HEK293 (cell line): ENCODE data around the gene ANKRD31.

Experiments
- CTCF ChIA-PET: fragments of 350-600 bp; formaldehyde crosslinking; extraction: SDS; loops from one replicate; lab custom pipeline; 2021; ENCODE audit warnings: antibody characterized with exemption; lab: Yijun Ruan, JAX
- POLR2A ChIA-PET: fragments of 300-600 bp; formaldehyde crosslinking; extraction: SDS; loops from one replicate; lab custom pipeline; 2020; ENCODE audit warnings: antibody characterized with exemption, inconsistent platforms; lab: Yijun Ruan, JAX
- H3K27ac ChIP-seq: fragments of 200-500 bp; sonication (Bioruptor generic); 2 replicates; pipeline ENCODE4 v1.5.1; 2014; ENCODE audit warnings: low read depth, low read length, control low read depth, inconsistent platforms; ENCODE audit errors: extremely low read depth
- H3K36me3 ChIP-seq, 2 experiments: fragments of 200-500 bp in 1 of 2; sonication (Bioruptor generic) in 1 of 2; 1 replicate in 1 of 2; 2 replicates in 1 of 2; pipeline ENCODE4 v1.5.1; 2014 to 2017; ENCODE audit warnings: inconsistent platforms in 2 of 2, low read length in 2 of 2; ENCODE audit not compliant: control insufficient read depth in 2 of 2, insufficient read depth in 1 of 2
- H3K4me1 ChIP-seq: fragments of 200-500 bp; sonication (Bioruptor generic); 2 replicates; pipeline ENCODE4 v1.5.1; 2014; ENCODE audit warnings: mild to moderate bottlenecking, low read length, inconsistent platforms; ENCODE audit not compliant: control insufficient read depth, insufficient read depth
- H3K4me3 ChIP-seq: 2 replicates; pipeline ENCODE4 v1.5.1; 2011; ENCODE audit warnings: low read depth, mild to moderate bottlenecking, control low read depth, low read length, moderate library complexity
- H3K9me3 ChIP-seq: fragments of 200-500 bp; sonication (Bioruptor generic); 2 replicates; pipeline ENCODE4 v1.5.1; 2014; ENCODE audit warnings: low read depth, low read length, inconsistent platforms; ENCODE audit not compliant: control insufficient read depth, insufficient read depth
- BCL11B ChIP-seq: fragments of 450-650 bp; formaldehyde crosslinking; IDR thresholded peaks from 2 replicates; pipeline ENCODE4 v1.5.1; 2016; ENCODE audit warnings: low read depth, missing biosample characterization, missing genetic modification characterization
- GFI1B ChIP-seq: fragments of 450-650 bp; formaldehyde crosslinking; IDR thresholded peaks from 2 replicates; pipeline ENCODE4 v1.5.1; 2016; ENCODE audit warnings: missing biosample characterization, missing genetic modification characterization
- HOXC10 ChIP-seq: sonication (generic); formaldehyde crosslinking; IDR thresholded peaks from 2 replicates; pipeline ENCODE4 v1.8.1; 2023; ENCODE audit warnings: mild to moderate bottlenecking, missing genetic modification reagents
- PRDM10 ChIP-seq: fragments of 450-650 bp; formaldehyde crosslinking; IDR thresholded peaks from 2 replicates; pipeline ENCODE4 v1.5.1; 2016; ENCODE audit warnings: missing biosample characterization, missing genetic modification characterization
- ZEB2 ChIP-seq: fragments of 450-650 bp; formaldehyde crosslinking; IDR thresholded peaks from 2 replicates; pipeline ENCODE4 v1.5.1; 2016; ENCODE audit warnings: missing biosample characterization, missing genetic modification characterization
- ZNF155 ChIP-seq: fragments of 450-650 bp; formaldehyde crosslinking; IDR thresholded peaks from 2 replicates; pipeline ENCODE4 v1.5.1; 2016; ENCODE audit warnings: missing biosample characterization, missing genetic modification characterization
- ZNF248 ChIP-seq: fragments of 450-650 bp; formaldehyde crosslinking; IDR thresholded peaks from 2 replicates; pipeline ENCODE4 v1.5.1; 2017; ENCODE audit warnings: missing biosample characterization, missing genetic modification characterization
- ZNF280C ChIP-seq: fragments of 450-650 bp; formaldehyde crosslinking; IDR thresholded peaks from 2 replicates; pipeline ENCODE4 v1.5.1; 2016; ENCODE audit warnings: missing biosample characterization, missing genetic modification characterization
- ZNF488 ChIP-seq: fragments of 450-650 bp; formaldehyde crosslinking; IDR thresholded peaks from 2 replicates; pipeline ENCODE4 v1.5.1; 2016; ENCODE audit warnings: missing biosample characterization, missing genetic modification characterization
- ZNF548 ChIP-seq: fragments of 450-650 bp; formaldehyde crosslinking; IDR thresholded peaks from 2 replicates; pipeline ENCODE4 v1.5.1; 2016; ENCODE audit warnings: missing biosample characterization, missing genetic modification characterization
- ZSCAN30 ChIP-seq: fragments of 450-650 bp; IDR thresholded peaks from 2 replicates; pipeline ENCODE4 v1.5.1; 2018; ENCODE audit warnings: missing biosample characterization, mild to moderate bottlenecking, missing genetic modification characterization, moderate library complexity
- ZSCAN4 ChIP-seq: fragments of 450-650 bp; formaldehyde crosslinking; IDR thresholded peaks from 2 replicates; pipeline ENCODE4 v1.5.1; 2017; ENCODE audit warnings: missing biosample characterization, missing genetic modification characterization
- TF ChIP-seq, protein P1 (sequence below): fragments of 450-650 bp; formaldehyde crosslinking; IDR thresholded peaks from 2 replicates; pipeline ENCODE4 v1.5.1; 2017; ENCODE audit warnings: missing biosample characterization, missing genetic modification characterization
- TF ChIP-seq, protein P2 (sequence below): fragments of 450-650 bp; formaldehyde crosslinking; IDR thresholded peaks from 2 replicates; pipeline ENCODE4 v1.5.1; 2017; ENCODE audit warnings: missing biosample characterization, missing genetic modification characterization
- TF ChIP-seq, protein P3 (sequence below): sonication (generic); formaldehyde crosslinking; IDR thresholded peaks from 2 replicates; pipeline ENCODE4 v1.8.1; 2022; ENCODE audit warnings: mild to moderate bottlenecking, moderate library complexity, missing genetic modification reagents

Gene ANKRD31

GRCh38 chr5:75234251-75234650 lies 2.4 kb downstream of the ANKRD31 start:
- no peak for TF ChIP-seq ZNF548
- TF ChIP-seq, protein P1, sequence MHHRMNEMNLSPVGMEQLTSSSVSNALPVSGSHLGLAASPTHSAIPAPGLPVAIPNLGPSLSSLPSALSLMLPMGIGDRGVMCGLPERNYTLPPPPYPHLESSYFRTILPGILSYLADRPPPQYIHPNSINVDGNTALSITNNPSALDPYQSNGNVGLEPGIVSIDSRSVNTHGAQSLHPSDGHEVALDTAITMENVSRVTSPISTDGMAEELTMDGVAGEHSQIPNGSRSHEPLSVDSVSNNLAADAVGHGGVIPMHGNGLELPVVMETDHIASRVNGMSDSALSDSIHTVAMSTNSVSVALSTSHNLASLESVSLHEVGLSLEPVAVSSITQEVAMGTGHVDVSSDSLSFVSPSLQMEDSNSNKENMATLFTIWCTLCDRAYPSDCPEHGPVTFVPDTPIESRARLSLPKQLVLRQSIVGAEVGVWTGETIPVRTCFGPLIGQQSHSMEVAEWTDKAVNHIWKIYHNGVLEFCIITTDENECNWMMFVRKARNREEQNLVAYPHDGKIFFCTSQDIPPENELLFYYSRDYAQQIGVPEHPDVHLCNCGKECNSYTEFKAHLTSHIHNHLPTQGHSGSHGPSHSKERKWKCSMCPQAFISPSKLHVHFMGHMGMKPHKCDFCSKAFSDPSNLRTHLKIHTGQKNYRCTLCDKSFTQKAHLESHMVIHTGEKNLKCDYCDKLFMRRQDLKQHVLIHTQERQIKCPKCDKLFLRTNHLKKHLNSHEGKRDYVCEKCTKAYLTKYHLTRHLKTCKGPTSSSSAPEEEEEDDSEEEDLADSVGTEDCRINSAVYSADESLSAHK (tag by site-specific recombination): no peak
- TF ChIP-seq ZSCAN30: no peak
- TF ChIP-seq BCL11B (tag by site-specific recombination): no peak
- no peak for TF ChIP-seq ZSCAN4 (tag by site-specific recombination)
- TF ChIP-seq, protein P2, sequence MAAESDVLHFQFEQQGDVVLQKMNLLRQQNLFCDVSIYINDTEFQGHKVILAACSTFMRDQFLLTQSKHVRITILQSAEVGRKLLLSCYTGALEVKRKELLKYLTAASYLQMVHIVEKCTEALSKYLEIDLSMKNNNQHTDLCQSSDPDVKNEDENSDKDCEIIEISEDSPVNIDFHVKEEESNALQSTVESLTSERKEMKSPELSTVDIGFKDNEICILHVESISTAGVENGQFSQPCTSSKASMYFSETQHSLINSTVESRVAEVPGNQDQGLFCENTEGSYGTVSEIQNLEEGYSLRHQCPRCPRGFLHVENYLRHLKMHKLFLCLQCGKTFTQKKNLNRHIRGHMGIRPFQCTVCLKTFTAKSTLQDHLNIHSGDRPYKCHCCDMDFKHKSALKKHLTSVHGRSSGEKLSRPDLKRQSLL (tag by site-specific recombination): no peak
- TF ChIP-seq ZEB2 (tag by site-specific recombination): no peak
- no peak for TF ChIP-seq ZNF488
- TF ChIP-seq PRDM10 (tag by site-specific recombination): no peak
- no peak for TF ChIP-seq ZNF248 (tag by site-specific recombination)
- TF ChIP-seq ZNF155: no peak
- TF ChIP-seq, protein P3, sequence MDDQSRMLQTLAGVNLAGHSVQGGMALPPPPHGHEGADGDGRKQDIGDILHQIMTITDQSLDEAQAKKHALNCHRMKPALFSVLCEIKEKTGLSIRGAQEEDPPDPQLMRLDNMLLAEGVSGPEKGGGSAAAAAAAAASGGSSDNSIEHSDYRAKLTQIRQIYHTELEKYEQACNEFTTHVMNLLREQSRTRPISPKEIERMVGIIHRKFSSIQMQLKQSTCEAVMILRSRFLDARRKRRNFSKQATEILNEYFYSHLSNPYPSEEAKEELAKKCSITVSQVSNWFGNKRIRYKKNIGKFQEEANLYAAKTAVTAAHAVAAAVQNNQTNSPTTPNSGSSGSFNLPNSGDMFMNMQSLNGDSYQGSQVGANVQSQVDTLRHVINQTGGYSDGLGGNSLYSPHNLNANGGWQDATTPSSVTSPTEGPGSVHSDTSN (CRISPR knock-in tag): no peak
- TF ChIP-seq HOXC10: no peak
- TF ChIP-seq GFI1B (tag by site-specific recombination): no peak
- TF ChIP-seq ZNF280C: no peak
- POLR2A ChIA-PET: interaction anchor here (1.1 kb wide), 1 partner anchor 103 kb away, joined by 3 read pairs; the partner anchor contains the start of gene HMGCR
- CTCF ChIA-PET: interaction anchor here (1.5 kb wide), 1 partner anchor 184 kb away, joined by 7 read pairs; no protein-coding TSS in a partner anchor
- Histone ChIP-seq H3K4me1 (peaks cover 4% of the 10 kb centered on the region), H3K27ac (no peak overlapping the region), H3K9me3 (no peaks in the 10 kb centered on the region), H3K36me3 (no peaks in the 10 kb centered on the region), H3K4me3 (no peak overlapping the region)
